Endothelial cell (in vitro differentiated cells): ENCODE results near the gene ITGAE. TPM values are rescaled to one million over a fixed set of nuclear protein-coding genes. Genes with fewer than 3 reads are reported as not detected.
A peak's percentile ranks its signal among the peaks of the same experiment; 100 is the strongest.

Experiments used
- DNase-seq: peaks from one replicate; pipeline ENCODE4 v3.0.0; 2021; ENCODE audit warnings: low spot score
- H3K27ac Mint-ChIP-seq: one replicate; pipeline ENCODE4 v1.8.0; 2021; ENCODE audit warnings: mixed read lengths, inconsistent platforms; ENCODE audit not compliant: unreplicated experiment
- H3K27me3 Mint-ChIP-seq: one replicate; pipeline ENCODE4 v1.8.0; 2021; ENCODE audit warnings: mild to moderate bottlenecking, moderate library complexity, mixed read lengths, inconsistent platforms; ENCODE audit not compliant: unreplicated experiment
- H3K36me3 Mint-ChIP-seq: one replicate; pipeline ENCODE4 v1.8.0; 2021; ENCODE audit warnings: mild to moderate bottlenecking, low read depth, mixed read lengths, inconsistent platforms; ENCODE audit not compliant: unreplicated experiment
- H3K4me1 Mint-ChIP-seq: one replicate; pipeline ENCODE4 v1.8.0; 2021; ENCODE audit warnings: mild to moderate bottlenecking, mixed read lengths, inconsistent platforms; ENCODE audit not compliant: unreplicated experiment
- H3K4me3 Mint-ChIP-seq: one replicate; pipeline ENCODE4 v1.8.0; 2021; ENCODE audit warnings: mild to moderate bottlenecking, mixed read lengths, inconsistent platforms; ENCODE audit not compliant: unreplicated experiment
- H3K9me3 Mint-ChIP-seq: one replicate; pipeline ENCODE4 v1.8.0; 2021; ENCODE audit warnings: mixed read lengths, inconsistent platforms; ENCODE audit not compliant: unreplicated experiment
- long read RNA-seq: library from polyadenylated mRNA; unstranded; transcript quantifications from one replicate; pipeline ENCODE4 v2.0.0, GENCODE V29; 2020; ENCODE audit not compliant: unreplicated experiment
- total RNA-seq: library from RNA; stranded (reverse); fragmentation: NEBNext Ultra II Directional; extraction: Animal tissue kit (Norgen Biotek cat#: 25700); gene quantifications from one replicate; pipeline ENCODE4 v1.2.1, GENCODE V29; 2021; ENCODE audit not compliant: unreplicated experiment
- TF ChIP-seq, protein P1 (sequence below): fragments of 200-600 bp; sonication (generic); IDR thresholded peaks from one replicate; pipeline ENCODE4 v1.5.0; 2021; ENCODE audit warnings: antibody characterized with exemption; ENCODE audit not compliant: unreplicated experiment

Gene ITGAE, protein sequence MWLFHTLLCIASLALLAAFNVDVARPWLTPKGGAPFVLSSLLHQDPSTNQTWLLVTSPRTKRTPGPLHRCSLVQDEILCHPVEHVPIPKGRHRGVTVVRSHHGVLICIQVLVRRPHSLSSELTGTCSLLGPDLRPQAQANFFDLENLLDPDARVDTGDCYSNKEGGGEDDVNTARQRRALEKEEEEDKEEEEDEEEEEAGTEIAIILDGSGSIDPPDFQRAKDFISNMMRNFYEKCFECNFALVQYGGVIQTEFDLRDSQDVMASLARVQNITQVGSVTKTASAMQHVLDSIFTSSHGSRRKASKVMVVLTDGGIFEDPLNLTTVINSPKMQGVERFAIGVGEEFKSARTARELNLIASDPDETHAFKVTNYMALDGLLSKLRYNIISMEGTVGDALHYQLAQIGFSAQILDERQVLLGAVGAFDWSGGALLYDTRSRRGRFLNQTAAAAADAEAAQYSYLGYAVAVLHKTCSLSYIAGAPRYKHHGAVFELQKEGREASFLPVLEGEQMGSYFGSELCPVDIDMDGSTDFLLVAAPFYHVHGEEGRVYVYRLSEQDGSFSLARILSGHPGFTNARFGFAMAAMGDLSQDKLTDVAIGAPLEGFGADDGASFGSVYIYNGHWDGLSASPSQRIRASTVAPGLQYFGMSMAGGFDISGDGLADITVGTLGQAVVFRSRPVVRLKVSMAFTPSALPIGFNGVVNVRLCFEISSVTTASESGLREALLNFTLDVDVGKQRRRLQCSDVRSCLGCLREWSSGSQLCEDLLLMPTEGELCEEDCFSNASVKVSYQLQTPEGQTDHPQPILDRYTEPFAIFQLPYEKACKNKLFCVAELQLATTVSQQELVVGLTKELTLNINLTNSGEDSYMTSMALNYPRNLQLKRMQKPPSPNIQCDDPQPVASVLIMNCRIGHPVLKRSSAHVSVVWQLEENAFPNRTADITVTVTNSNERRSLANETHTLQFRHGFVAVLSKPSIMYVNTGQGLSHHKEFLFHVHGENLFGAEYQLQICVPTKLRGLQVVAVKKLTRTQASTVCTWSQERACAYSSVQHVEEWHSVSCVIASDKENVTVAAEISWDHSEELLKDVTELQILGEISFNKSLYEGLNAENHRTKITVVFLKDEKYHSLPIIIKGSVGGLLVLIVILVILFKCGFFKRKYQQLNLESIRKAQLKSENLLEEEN
- total RNA-seq = 30.0 TPM
- long read RNA-seq, transcript ITGAE-207 (4 exons, 672 nt) = major isoform, 25 of 30 reads
- long read RNA-seq, partial matches to known transcripts = 0 of 30 reads
- long read RNA-seq, other reads (novel, unspliced or antisense) = 0 of 30 reads

DNA sequence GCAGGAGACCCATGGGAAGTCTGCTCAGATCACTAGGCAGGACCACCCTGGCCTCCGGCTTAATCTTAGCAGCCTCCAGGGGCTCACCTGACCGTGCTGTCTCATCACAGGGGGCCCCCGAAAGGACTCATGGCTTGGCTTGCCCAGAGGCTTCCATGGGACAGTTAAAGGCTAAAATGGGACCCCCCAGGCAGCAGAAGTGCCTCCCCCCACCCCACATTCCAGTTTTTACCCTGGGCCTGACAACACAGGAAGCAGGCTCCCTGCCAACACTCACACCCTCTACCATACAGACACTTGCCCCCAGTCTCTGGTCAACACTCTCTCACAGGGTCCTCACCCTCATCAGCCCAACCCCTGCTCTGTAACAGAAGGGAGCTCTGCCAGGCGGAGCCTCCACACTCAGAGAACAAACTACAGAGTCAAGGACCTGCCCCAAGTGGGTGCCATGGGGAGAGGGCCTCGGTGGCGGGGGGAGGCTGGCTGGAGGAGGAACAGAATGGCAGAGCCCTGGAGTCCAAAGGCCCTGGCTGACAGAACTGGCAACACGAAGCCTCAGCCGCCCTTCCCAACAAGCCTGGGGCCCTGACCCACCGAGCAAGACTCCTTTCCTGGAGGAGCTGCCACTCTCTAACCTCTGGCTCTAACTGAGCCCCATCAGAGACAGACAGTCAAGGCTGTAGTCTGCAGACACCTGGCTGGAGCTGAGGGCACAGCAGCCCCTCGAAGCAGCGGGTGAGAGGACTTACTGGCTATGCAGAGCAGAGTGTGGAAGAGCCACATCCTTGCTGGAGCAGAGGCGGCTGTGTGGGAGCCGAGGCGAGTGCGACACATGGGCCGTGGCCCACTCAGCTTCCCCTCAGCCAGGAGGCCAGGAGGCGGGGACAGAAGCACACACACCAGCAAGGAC, at the start of gene ITGAE:
ITGAE (minus strand) TSS at position 827 of the 910 bp plus-strand sequence; CDS start at position 783, 44 bp downstream.
- no peak within 1 kb of the TSS for H3K27ac Mint-ChIP-seq
- DNase-seq = no peak
- H3K4me1 Mint-ChIP-seq = no peaks in the 10 kb centered on the region
- TF ChIP-seq, protein P1, sequence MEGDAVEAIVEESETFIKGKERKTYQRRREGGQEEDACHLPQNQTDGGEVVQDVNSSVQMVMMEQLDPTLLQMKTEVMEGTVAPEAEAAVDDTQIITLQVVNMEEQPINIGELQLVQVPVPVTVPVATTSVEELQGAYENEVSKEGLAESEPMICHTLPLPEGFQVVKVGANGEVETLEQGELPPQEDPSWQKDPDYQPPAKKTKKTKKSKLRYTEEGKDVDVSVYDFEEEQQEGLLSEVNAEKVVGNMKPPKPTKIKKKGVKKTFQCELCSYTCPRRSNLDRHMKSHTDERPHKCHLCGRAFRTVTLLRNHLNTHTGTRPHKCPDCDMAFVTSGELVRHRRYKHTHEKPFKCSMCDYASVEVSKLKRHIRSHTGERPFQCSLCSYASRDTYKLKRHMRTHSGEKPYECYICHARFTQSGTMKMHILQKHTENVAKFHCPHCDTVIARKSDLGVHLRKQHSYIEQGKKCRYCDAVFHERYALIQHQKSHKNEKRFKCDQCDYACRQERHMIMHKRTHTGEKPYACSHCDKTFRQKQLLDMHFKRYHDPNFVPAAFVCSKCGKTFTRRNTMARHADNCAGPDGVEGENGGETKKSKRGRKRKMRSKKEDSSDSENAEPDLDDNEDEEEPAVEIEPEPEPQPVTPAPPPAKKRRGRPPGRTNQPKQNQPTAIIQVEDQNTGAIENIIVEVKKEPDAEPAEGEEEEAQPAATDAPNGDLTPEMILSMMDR = no peak
- peaks cover 1% of the 10 kb centered on the region for H3K27me3 Mint-ChIP-seq
- peaks cover 16% of the 10 kb centered on the region for H3K36me3 Mint-ChIP-seq
- H3K9me3 Mint-ChIP-seq = no peaks in the 10 kb centered on the region
- no peak within 1 kb of the TSS for H3K4me3 Mint-ChIP-seq

DNA sequence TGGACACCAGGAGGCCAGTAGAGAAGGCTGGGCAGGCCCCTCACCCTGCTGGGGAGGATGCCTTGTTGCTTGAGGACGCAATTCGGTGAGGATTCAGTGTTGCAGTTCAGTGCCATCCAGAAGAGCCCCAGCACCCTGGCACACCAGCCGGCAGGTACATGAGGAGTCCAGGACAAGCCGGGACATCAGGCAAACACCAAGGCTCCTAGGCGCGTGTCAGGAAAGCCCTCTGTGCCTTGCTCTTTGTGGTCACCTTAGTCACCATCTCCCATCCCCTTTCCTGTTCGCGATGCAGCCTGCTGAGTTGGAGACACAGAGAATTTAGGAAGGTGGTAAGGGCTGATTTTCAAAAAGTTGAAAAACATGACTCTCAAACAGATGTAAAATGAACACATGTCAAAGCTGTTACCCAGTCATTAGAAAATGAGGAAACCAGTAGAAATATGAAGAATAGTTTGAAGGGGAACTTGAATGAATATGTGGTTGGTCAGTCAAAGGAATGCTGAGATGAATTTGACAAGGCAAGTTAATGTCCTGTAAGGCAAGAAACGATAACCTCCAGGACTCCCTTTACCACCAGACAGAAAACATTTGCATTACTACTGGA, 47.3 kb upstream of the ITGAE start:
- no peak overlapping the region for H3K27ac Mint-ChIP-seq
- no peak overlapping the region for H3K4me3 Mint-ChIP-seq
- DNase-seq = no peak
- TF ChIP-seq, protein P1 = no peak
- H3K9me3 Mint-ChIP-seq = no peaks in the 10 kb centered on the region
- H3K4me1 Mint-ChIP-seq = peaks cover 17% of the 10 kb centered on the region
- H3K27me3 Mint-ChIP-seq = peaks cover 8% of the 10 kb centered on the region
- H3K36me3 Mint-ChIP-seq = peaks cover 9% of the 10 kb centered on the region

DNA sequence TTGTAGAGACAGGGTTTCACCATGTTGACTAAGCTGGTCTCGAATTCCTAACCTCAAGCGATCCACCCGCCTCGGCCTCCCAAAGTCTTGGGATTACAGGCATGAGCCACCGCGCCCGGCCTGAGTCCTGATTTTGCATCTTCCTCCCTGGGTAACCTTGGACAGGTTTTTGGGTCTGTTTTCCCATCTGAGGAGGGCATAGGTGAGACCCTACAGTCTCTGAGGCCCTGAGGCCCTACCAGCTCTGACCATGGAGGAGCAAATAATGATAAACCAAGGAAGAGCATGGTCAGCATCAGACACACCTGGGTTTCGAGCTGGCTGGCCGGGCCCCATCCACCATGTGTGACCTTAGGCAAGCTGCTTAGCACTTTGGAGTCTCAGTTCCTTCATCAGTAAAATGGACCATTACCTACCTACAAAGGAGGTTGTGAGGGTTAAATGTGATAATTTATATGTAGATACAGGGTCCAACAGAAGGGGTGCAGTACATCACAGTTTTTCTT, 46.2 kb upstream of the ITGAE start:
- H3K9me3 Mint-ChIP-seq = no peaks in the 10 kb centered on the region
- no peak for DNase-seq
- peak overlapping the region; percentile 45 for H3K27ac Mint-ChIP-seq
- H3K4me1 Mint-ChIP-seq = peaks cover 13% of the 10 kb centered on the region
- H3K36me3 Mint-ChIP-seq = peaks cover 9% of the 10 kb centered on the region
- H3K27me3 Mint-ChIP-seq = peaks cover 8% of the 10 kb centered on the region
- TF ChIP-seq, protein P1 = no peak
- peak overlapping the region; percentile 88 for H3K4me3 Mint-ChIP-seq
